Mesenchymal stem cell (in vitro differentiated cells and primary cell): ENCODE results near the gene REEP1.

Source experiments
- DNase-seq: peaks from one replicate; pipeline ENCODE4 v3.0.0-alpha.2; 2013
- H2AFZ ChIP-seq: one replicate; pipeline ENCODE4 v1.6.1; 2013; ENCODE audit warnings: low read depth, mild to moderate bottlenecking, control low read depth, inconsistent platforms, low read length, moderate library complexity
- H2AK5ac ChIP-seq: 2 replicates; pipeline ENCODE4 v1.6.1; 2013; ENCODE audit warnings: low read length, moderate library complexity, mild to moderate bottlenecking, inconsistent platforms; ENCODE audit not compliant: severe bottlenecking
- H2BK120ac ChIP-seq: one replicate; pipeline ENCODE4 v1.6.1; 2013; ENCODE audit warnings: low read depth, mild to moderate bottlenecking, inconsistent platforms, low read length, moderate library complexity
- H2BK12ac ChIP-seq, 2 experiments: one replicate each; pipeline ENCODE4 v1.6.1; 2013; ENCODE audit warnings: inconsistent platforms in 2 of 2, low read length in 2 of 2, mild to moderate bottlenecking in 2 of 2, moderate library complexity in 2 of 2, control low read depth in 1 of 2
- H2BK15ac ChIP-seq: one replicate; pipeline ENCODE4 v1.6.1; 2013; ENCODE audit warnings: mild to moderate bottlenecking, low read depth, inconsistent platforms; ENCODE audit not compliant: poor library complexity, severe bottlenecking
- H2BK5ac ChIP-seq: 2 replicates; pipeline ENCODE4 v1.6.1; 2013; ENCODE audit warnings: low read depth, mild to moderate bottlenecking, low read length, control low read depth, inconsistent platforms; ENCODE audit not compliant: poor library complexity, severe bottlenecking
- H3K14ac ChIP-seq, 2 experiments: one replicate each; pipeline ENCODE4 v1.6.1; 2013; ENCODE audit warnings: inconsistent platforms in 2 of 2, low read length in 2 of 2, control low read depth in 1 of 2, mild to moderate bottlenecking in 1 of 2, moderate library complexity in 1 of 2
- H3K18ac ChIP-seq, 2 experiments: one replicate each; pipeline ENCODE4 v1.6.1; 2013; ENCODE audit warnings: inconsistent platforms in 2 of 2, low read length in 2 of 2, control low read depth in 1 of 2, low read depth in 1 of 2, mild to moderate bottlenecking in 1 of 2
- H3K23ac ChIP-seq, 2 experiments: one replicate each; pipeline ENCODE4 v1.6.1; 2013; ENCODE audit warnings: inconsistent platforms in 2 of 2, low read length in 2 of 2, mild to moderate bottlenecking in 2 of 2, moderate library complexity in 2 of 2, control low read depth in 1 of 2
- H3K27ac ChIP-seq: 2 replicates; pipeline ENCODE4 v1.5.1; 2013; ENCODE audit warnings: mild to moderate bottlenecking, moderate library complexity, low read length, control low read depth, inconsistent platforms; ENCODE audit not compliant: poor library complexity, severe bottlenecking
- H3K27me3 ChIP-seq, 2 experiments: 2 replicates each; pipeline versions ENCODE4 v1.6.1 to v1.7.0; 2013; ENCODE audit warnings: low read length in 2 of 2, mild to moderate bottlenecking in 2 of 2, moderate library complexity in 2 of 2, control low read depth in 1 of 2, inconsistent platforms in 1 of 2; ENCODE audit not compliant: control insufficient read depth in 1 of 2, insufficient read depth in 1 of 2
- H3K36me3 ChIP-seq, 2 experiments: 2 replicates each; pipeline versions ENCODE4 v1.6.1 to v1.7.0; 2013; ENCODE audit warnings: low read length in 2 of 2, control low read depth in 1 of 2, inconsistent platforms in 1 of 2, low read depth in 1 of 2, mild to moderate bottlenecking in 1 of 2; ENCODE audit not compliant: insufficient read depth in 2 of 2, control insufficient read depth in 1 of 2
- H3K4ac ChIP-seq, 2 experiments: one replicate each; pipeline ENCODE4 v1.6.1; 2013; ENCODE audit warnings: inconsistent platforms in 2 of 2, low read length in 2 of 2, mild to moderate bottlenecking in 2 of 2, moderate library complexity in 2 of 2, control low read depth in 1 of 2, low read depth in 1 of 2
- H3K4me1 ChIP-seq: 2 replicates; pipeline ENCODE4 v1.6.1; 2013; ENCODE audit warnings: low read depth, low read length, control low read depth; ENCODE audit not compliant: control insufficient read depth, insufficient read depth
- H3K4me2 ChIP-seq: 2 replicates; pipeline ENCODE4 v1.6.1; 2013; ENCODE audit warnings: low read length, mild to moderate bottlenecking, inconsistent platforms; ENCODE audit not compliant: poor library complexity, severe bottlenecking
- H3K4me3 ChIP-seq, 2 experiments: 2 replicates each; pipeline versions ENCODE4 v1.5.1 to v1.7.0; 2013; ENCODE audit warnings: low read length in 2 of 2, mild to moderate bottlenecking in 2 of 2, control low read depth in 1 of 2, low read depth in 1 of 2; ENCODE audit not compliant: insufficient read depth in 1 of 2
- H3K79me1 ChIP-seq: replicated peaks from 2 replicates; pipeline ENCODE4 v1.6.1; 2013; ENCODE audit warnings: mild to moderate bottlenecking, control low read depth, low read length, inconsistent platforms; ENCODE audit not compliant: poor library complexity, severe bottlenecking
- H3K9ac ChIP-seq: 2 replicates; pipeline ENCODE4 v1.7.0; 2013; ENCODE audit warnings: mild to moderate bottlenecking, low read length, moderate library complexity
- H3K9me3 ChIP-seq: 2 replicates; pipeline ENCODE4 v1.7.0; 2013; ENCODE audit warnings: mild to moderate bottlenecking, low read length; ENCODE audit not compliant: control insufficient read depth
- H4K8ac ChIP-seq: one replicate; pipeline ENCODE4 v1.6.1; 2013; ENCODE audit warnings: inconsistent platforms, mild to moderate bottlenecking, low read length, moderate library complexity
- H4K91ac ChIP-seq: one replicate; pipeline ENCODE4 v1.6.1; 2013; ENCODE audit warnings: mild to moderate bottlenecking, low read length, inconsistent platforms
- WGBS: methylation state at CpG from one replicate; pipeline ENCODE4 v1.1.7; 2013; ENCODE audit warnings: mixed read lengths; 5-methylcytosine and 5-hydroxymethylcytosine counted together

Gene REEP1

DNA sequence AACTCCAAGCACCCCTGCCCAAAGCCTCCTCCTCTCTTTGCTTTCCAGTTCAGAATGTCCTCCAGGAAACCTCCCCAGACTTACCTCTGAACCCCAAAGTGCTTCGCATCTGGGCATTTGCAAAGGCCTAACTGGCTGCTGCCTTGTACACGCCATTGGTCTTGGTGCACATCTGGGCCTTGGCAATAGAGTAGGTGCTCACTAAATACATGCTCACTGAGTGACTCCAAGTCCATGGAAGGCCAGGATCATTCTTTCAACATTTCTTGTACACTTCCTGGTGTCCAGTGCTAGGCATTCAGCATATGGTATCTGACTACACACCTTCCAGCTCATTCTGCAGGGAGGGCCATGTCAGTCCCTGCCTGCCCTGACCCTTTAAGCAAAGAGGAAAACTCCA, 109.7 kb downstream of the REEP1 start:
- no peak overlapping the region for H3K23ac ChIP-seq
- no peak overlapping the region for H2BK12ac ChIP-seq
- H2BK15ac ChIP-seq = no peak overlapping the region
- H3K27me3 ChIP-seq = peaks cover 0 to 10% of the 10 kb centered on the region in 2 experiments
- no peak overlapping the region for H3K9ac ChIP-seq
- 83% methylated on average over 2 of the region's 2 CpGs for WGBS
- H3K79me1 ChIP-seq = no peaks in the 10 kb centered on the region
- H3K36me3 ChIP-seq = no peaks in the 10 kb centered on the region
- H2AFZ ChIP-seq = no peak overlapping the region
- no peak overlapping the region for H4K91ac ChIP-seq
- no peak for DNase-seq
- no peak overlapping the region for H3K27ac ChIP-seq
- H3K14ac ChIP-seq = no peak overlapping the region
- no peak overlapping the region for H3K4me2 ChIP-seq
- H2BK5ac ChIP-seq = no peak overlapping the region
- no peak overlapping the region for H4K8ac ChIP-seq
- no peak overlapping the region for H2AK5ac ChIP-seq
- H2BK120ac ChIP-seq = no peak overlapping the region
- no peak overlapping the region for H3K4ac ChIP-seq
- no peak overlapping the region for H3K4me3 ChIP-seq
- H3K9me3 ChIP-seq = no peaks in the 10 kb centered on the region
- H3K18ac ChIP-seq = no peak overlapping the region
- peaks cover 6% of the 10 kb centered on the region for H3K4me1 ChIP-seq

GRCh38 chr2:86226636-86227520, 110.5 kb downstream of the REEP1 start:
- Histone ChIP-seq H4K8ac (no peak overlapping the region), H3K4me3 (no peak overlapping the region), H2BK15ac (no peak overlapping the region), H2BK12ac (no peak overlapping the region), H2AFZ (no peak overlapping the region), H3K4me1 (peaks cover 6% of the 10 kb centered on the region), H3K9ac (no peak overlapping the region), H3K18ac (no peak overlapping the region), H3K27me3 (peaks cover 0 to 8% of the 10 kb centered on the region in 2 experiments), H3K9me3 (no peaks in the 10 kb centered on the region), H2BK120ac (no peak overlapping the region), H3K4me2 (no peak overlapping the region), H3K36me3 (no peaks in the 10 kb centered on the region), H3K14ac (no peak overlapping the region), H3K79me1 (no peaks in the 10 kb centered on the region), H3K4ac (no peak overlapping the region), H4K91ac (no peak overlapping the region), H3K23ac (no peak overlapping the region), H3K27ac (no peak overlapping the region), H2AK5ac (no peak overlapping the region), H2BK5ac (no peak overlapping the region)
- WGBS = 86% methylated on average over 9 of the region's 9 CpGs
- DNase-seq = no peak

GRCh38 chr2:86226070-86226469, 111.4 kb downstream of the REEP1 start:
- no peak overlapping the region for H2BK15ac ChIP-seq

DNA sequence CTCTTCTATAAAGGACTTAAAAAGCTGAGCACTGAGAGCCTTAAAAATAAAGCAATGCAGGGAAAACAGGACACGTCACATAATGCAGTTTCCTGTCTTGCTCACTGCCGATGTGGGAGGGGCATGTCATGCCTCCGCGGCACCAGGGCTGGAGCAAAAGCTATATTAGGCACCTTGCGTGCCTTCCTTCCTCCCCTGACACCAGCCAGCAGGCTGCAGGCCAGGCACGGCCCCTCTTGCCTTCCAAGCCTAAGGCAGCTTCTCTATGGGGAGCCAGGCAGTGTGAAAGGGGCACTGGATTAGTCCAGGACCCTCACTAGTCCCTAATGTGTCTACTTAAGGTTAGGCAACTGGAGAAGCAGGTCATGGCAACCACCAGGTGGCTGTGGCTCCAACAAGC, 111.8 kb downstream of the REEP1 start:
- WGBS = 80% methylated on average over 6 of the region's 6 CpGs
- Histone ChIP-seq H3K79me1 (no peaks in the 10 kb centered on the region), H3K27me3 (no peaks in the 10 kb centered on the region)

More at GRCh38 chr2:86226070-86226469, 111.4 kb downstream of the REEP1 start:
- no peak overlapping the region for H4K91ac ChIP-seq
- no peak overlapping the region for H3K4me3 ChIP-seq
- no peak overlapping the region for H4K8ac ChIP-seq
- WGBS = 93% methylated on average over 4 of the region's 4 CpGs
- H3K4me1 ChIP-seq = peaks cover 6% of the 10 kb centered on the region
- H3K9me3 ChIP-seq = no peaks in the 10 kb centered on the region
- no peak overlapping the region for H2BK12ac ChIP-seq
- H3K27ac ChIP-seq = no peak overlapping the region
- no peak overlapping the region for H2BK5ac ChIP-seq
- H3K4me2 ChIP-seq = no peak overlapping the region
- H3K14ac ChIP-seq = no peak overlapping the region
- no peak overlapping the region for H3K4ac ChIP-seq
- H3K23ac ChIP-seq = no peak overlapping the region
- H3K9ac ChIP-seq = no peak overlapping the region
- H2AK5ac ChIP-seq = no peak overlapping the region
- DNase-seq = no peak
- no peak overlapping the region for H2BK120ac ChIP-seq
- H3K36me3 ChIP-seq = no peaks in the 10 kb centered on the region
- no peak overlapping the region for H3K18ac ChIP-seq
- no peak overlapping the region for H2AFZ ChIP-seq
- H3K27me3 ChIP-seq = no peaks in the 10 kb centered on the region
- no peaks in the 10 kb centered on the region for H3K79me1 ChIP-seq

More for the DNA sequence above, 111.8 kb downstream of the REEP1 start:
- peaks cover 6% of the 10 kb centered on the region for H3K4me1 ChIP-seq
- no peak overlapping the region for H2AK5ac ChIP-seq
- no peak overlapping the region for H4K8ac ChIP-seq
- peak overlapping the region in 1 of 2 experiments; percentile 42 for H3K14ac ChIP-seq
- H2AFZ ChIP-seq = peak overlapping the region; percentile 30
- peak overlapping the region in 1 of 2 experiments; percentile 53 for H3K23ac ChIP-seq
- H2BK12ac ChIP-seq = no peak overlapping the region
- H3K27ac ChIP-seq = no peak overlapping the region
- no peak overlapping the region for H2BK15ac ChIP-seq
- H3K4ac ChIP-seq = no peak overlapping the region
- H3K36me3 ChIP-seq = no peaks in the 10 kb centered on the region
- peak overlapping the region; percentile 42 for H3K9ac ChIP-seq
- H3K18ac ChIP-seq = no peak overlapping the region
- H2BK120ac ChIP-seq = no peak overlapping the region
- no peak overlapping the region for H3K4me2 ChIP-seq
- no peak overlapping the region for H4K91ac ChIP-seq
- no peak for DNase-seq
- H3K9me3 ChIP-seq = no peaks in the 10 kb centered on the region
- no peak overlapping the region for H2BK5ac ChIP-seq
- no peak overlapping the region for H3K4me3 ChIP-seq
